GM19240 (cell line): ENCODE measurements around the gene NUDT22.

Source experiments
- DNase-seq: peaks from one replicate; pipeline ENCODE4 v3.0.0; 2011; ENCODE audit warnings: low spot score; ENCODE audit not compliant: insufficient read length

The NUDT22 gene

DNA sequence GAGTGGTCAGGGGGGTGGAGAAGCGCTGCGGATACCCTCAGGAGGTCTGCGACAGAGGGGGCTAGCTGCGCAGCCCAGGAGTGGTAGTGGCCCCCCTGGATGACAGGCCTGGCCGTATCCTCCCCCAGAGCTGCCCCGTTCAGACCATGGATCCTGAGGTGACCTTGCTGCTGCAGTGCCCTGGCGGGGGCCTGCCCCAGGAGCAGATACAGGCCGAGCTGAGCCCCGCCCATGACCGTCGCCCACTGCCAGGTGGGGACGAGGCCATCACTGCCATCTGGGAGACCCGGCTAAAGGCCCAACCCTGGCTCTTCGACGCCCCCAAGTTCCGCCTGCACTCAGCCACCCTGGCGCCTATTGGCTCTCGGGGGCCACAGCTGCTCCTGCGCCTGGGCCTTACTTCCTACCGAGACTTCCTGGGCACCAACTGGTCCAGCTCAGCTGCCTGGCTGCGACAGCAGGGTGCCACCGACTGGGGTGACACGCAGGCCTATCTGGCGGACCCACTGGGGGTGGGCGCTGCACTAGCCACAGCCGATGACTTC is 505 bp downstream of the NUDT22 start:
- DNase-seq, result no peak

DNA sequence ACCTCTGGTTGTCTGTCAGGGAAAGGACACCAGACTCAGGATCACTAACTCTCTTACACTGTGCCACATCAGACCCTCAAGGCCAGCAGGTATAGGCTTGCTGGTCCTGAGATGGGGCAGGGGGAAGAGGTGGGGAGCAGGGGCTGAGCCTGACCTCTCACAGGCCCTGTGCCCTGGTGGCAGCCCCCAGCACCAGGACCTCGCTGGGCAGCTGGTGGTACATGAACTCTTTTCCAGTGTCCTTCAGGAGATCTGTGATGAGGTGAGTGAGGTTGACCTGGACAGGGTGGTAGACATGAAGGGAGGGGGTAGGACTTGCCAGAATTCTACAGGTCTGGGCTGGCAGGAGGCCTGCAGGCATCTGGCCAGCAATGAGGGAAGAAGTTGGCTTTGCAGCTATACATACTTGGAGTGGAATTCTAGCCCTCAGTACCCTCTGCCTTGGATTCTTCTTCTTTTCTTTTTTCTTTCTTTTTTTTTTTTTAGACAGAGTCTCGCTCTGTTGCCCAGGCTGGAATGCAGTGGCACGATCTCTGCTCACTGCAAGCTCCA is 1.4 kb downstream of the NUDT22 start:
- DNase-seq, result no peak

DNA sequence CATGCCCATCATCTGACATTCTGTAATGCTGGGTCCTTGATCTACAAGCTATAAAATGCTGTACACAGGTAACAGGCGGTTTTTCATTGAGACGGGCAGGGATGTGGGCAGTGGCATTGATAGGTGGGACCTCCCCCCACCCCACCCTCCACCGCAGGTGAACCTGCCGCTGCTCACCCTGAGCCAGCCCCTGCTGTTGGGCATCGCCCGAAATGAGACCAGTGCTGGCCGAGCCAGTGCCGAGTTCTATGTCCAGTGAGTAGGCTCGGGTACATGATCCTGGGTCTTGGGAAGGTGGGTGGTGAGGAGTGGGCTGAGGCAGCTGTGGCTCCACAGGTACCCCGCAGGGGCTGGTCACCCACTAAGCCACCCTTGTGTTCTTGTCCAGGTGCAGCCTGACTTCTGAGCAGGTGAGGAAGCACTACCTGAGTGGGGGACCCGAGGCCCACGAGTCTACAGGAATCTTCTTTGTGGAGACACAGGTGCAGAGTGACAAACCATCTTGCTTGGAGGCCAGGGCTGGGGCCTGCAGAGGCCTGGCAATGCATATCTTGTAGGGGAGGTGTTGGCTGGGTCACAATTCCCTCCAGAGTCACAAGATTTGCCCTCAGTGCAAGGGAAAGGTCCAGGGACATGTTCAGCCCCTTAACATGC is 3.1 kb downstream of the NUDT22 start:
- no peak for DNase-seq

DNA sequence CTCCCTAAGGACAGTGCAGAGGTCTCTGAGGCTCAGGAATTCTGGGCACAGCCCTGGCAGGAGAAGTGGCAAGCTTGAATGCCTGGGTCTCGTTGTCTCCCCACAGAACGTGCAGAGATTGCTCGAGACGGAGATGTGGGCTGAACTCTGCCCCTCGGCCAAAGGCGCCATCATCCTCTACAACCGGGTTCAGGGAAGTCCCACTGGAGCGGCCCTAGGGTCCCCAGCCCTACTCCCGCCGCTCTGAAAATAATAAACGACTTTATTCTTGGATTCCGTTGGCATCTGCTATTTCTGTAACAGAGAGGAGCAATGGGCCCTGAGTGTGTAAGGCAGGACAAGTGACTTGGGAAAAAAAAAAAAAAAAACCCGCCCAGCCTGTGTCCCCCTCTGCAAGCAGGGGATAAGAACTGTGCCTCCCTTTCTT is 3.7 kb downstream of the NUDT22 start:
- DNase-seq, result no peak

DNA sequence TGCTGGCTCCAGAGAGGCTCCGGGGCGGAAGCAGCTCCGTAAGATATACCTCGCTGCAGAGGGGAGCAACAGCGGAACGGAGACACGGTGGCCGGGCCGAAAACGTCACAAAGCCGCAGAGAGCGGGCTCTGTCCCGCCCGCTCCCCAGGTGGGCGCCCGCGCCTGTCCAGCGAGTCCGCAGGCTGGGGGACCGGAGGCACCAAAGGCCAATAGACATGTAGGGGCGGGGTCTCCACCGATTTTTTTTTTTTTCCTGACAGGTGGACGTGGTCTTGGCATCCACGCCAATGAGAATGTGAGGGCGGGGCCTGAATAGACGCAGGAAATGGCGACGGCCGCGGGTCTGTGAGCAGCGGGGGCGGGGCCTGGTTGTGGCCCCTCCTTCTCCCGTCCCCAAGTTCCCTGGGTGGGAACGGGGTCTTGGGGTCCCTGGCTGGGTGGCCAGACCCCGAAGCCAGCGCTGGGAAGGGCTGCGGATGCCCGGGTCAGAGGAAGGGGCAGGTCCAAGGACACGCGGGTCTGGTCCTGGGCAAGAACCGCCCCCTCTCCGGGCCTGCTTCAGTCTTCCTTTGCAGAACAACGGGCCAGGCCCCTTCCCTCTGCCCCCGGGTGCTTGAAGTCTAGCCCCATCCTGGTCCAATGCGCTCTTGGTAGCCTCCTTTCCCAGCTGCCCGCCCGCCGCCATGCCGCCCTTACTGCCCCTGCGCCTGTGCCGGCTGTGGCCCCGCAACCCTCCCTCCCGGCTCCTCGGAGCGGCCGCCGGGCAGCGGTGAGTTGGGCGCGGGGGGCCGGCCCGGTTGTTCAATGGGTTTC is 4.3 kb downstream of the NUDT22 start, which contains the start of gene DNAJC4:
Gene DNAJC4, plus strand, starts transcription at position 378 of the 814 bp plus-strand sequence. Its CDS starts 307 bp downstream, at position 685.
- peak; percentile 93 for DNase-seq

DNA sequence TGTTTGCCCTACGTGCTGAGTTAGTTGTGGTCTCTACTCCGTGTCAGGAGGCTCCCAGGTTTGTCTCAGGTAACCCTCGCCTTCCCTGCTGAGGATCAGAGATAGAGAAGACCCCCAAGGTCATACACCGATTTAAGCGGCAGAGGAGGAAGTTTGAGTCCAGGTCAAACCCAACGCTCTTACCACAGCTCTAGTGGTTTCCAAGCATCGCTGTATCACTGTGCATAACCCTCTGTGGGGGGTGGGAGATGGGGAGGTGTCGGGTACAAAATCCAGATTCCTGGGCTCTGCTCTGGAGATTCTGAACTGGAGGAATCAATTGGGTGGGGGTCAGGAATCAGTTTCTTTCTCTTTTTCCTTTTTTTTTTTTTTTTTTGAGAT is 4.9 kb downstream of the NUDT22 start:
- DNase-seq, result no peak

DNA sequence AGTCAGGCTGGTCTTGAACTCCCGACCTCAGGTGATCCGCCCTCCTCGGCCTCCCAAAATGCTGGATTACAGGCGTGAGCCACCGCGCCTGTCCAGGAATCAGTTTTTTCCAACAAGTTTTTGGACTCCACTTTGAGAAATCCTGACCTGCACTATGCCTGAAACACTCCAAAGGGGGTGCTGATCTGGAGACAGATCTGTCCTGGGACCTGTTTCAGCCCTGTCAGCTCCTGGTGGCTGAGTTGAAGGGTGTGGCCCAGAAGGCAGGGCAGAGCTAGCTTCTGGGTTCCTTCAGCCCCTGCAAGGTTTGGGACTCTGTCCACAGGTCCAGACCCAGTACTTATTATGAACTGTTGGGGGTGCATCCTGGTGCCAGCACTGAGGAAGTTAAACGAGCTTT is 5.5 kb downstream of the NUDT22 start:
- no peak for DNase-seq

DNA sequence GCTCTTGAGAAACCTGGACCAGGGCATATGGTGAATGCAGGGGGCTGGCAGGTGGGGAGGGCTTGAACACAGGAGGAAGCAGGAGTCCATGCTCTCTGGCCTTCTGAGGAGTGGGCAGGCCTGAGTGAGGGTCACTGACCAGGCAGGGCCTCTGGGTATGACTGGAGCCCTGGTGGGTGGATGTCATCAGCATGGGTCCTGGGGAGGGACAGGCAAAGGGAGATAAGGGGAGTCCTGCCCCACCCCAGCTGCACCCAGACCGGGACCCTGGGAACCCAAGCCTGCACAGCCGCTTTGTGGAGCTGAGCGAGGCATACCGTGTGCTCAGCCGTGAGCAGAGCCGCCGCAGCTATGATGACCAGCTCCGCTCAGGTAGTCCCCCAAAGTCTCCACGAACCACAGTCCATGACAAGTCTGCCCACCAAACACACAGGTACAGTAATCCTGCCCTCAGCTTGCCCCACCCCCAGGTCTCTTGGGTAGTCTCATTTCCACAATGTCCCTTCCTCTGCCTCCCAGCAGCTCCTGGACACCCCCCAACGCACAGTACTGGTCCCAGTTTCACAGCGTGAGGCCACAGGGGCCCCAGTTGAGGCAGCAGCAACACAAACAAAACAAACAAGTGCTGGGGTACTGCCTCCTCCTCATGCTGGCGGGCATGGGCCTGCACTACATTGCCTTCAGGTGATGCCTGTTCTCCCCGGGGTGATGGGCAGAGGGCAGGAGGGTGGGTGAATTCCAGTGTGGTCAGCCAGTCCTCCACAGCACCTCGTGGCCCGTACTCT is 6.3 kb downstream of the NUDT22 start:
- no peak for DNase-seq

DNA sequence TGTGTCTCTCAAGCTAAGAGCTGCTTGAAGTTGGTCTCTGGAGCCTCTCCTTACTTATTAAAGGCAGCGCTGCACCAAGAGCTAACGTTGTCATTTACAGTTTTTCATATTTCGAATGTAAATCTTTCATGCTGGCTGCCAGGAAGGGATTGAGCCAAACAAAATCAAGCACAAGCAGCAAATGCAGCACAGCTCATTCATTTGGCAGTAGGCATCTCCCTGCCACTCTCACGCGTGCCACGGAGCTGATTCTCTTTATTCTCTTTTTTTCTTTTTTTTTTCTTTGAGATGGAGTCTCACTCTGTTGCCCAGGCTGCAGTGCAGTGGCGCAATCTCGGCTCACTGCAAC is 6.9 kb downstream of the NUDT22 start:
- DNase-seq, result no peak

DNA sequence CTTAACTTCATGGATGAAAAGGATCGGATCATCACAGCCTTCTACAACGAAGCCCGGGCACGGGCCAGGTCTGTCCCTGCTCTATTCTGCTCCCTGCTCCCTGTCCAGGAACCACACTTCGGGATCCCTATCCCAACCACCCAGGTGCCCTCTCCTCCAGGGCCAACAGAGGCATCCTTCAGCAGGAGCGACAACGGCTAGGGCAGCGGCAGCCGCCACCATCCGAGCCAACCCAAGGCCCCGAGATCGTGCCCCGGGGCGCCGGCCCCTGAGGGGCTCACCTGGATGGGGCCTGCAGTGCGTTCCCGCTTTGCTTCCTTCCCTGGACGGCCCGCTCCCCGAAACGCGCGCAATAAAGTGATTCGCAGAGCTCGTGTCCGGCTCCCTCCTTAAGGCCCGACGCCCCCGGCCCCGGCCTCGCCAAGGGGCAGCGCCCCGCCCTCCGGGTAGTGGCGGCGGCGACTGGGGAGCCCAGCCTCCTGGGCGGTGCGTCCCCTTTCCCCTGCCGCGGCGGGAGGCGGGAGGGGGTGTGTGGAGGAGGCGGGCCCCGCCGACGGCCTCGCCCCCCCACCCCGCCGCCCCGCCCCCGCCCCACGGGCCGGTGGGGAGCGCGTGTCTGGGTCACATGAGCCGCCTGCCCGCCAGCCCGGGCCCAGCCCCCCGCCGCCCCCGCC is 8.0 kb downstream of the NUDT22 start, which contains the start of gene VEGFB:
Gene VEGFB, plus strand, starts transcription at position 672 of the 674 bp plus-strand sequence. CDS start 250 bp downstream, outside the sequence.
- DNase-seq, result no peak

DNA sequence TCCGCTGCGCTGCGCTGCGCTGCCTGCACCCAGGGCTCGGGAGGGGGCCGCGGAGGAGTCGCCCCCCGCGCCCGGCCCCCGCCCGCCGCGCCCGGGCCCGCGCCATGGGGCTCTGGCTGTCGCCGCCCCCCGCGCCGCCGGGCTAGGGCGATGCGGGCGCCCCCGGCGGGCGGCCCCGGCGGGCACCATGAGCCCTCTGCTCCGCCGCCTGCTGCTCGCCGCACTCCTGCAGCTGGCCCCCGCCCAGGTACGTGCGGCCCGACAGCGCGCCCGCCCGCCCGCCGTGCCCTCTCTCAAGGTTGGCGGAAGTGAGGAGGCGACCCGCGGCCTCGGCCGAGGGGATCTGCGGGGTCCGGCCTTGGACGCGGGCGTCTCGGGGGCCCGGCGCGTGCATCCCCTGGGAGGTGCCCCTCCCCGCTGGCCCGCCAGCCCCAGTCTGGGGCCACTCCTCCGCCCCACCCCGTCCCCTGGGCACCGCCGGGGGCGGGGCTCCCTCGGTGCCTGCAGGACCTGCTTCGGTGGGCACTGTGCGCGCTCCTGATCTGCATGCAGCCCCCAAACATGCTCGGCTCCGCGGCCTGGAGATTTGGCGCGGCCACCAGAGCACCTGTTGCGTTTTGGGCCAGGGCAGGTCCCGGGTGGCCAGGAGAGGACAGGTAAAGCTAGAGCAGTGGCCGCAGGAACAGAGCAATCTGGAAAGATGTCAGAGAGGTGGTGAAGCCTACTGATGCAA is 8.7 kb downstream of the NUDT22 start:
- DNase-seq, result no peak

DNA sequence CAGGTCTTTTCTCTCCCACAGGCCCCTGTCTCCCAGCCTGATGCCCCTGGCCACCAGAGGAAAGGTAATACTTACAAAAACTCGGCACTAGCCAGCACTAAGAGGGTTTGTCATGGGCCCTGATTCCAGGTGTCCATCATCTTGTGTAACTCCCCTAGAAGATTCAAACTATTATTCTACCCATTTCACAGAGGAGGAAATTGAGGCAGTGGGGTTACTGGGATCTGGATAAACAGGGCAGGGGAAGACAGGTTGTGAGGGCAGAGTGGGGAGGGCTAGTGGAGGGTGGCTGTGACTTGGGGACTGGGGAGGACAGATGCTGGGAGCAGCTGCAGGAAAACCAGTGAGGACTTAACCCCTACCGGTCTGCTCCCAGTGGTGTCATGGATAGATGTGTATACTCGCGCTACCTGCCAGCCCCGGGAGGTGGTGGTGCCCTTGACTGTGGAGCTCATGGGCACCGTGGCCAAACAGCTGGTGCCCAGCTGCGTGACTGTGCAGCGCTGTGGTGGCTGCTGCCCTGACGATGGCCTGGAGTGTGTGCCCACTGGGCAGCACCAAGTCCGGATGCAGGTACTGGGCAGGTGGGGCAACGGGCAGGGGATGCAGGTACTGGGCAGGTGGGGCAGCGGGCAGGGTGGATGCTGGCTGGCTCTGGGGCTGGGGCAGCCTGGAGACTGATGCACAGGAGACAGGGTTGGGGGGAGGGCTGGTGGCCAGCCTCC is 9.5 kb downstream of the NUDT22 start:
- no peak for DNase-seq

DNA sequence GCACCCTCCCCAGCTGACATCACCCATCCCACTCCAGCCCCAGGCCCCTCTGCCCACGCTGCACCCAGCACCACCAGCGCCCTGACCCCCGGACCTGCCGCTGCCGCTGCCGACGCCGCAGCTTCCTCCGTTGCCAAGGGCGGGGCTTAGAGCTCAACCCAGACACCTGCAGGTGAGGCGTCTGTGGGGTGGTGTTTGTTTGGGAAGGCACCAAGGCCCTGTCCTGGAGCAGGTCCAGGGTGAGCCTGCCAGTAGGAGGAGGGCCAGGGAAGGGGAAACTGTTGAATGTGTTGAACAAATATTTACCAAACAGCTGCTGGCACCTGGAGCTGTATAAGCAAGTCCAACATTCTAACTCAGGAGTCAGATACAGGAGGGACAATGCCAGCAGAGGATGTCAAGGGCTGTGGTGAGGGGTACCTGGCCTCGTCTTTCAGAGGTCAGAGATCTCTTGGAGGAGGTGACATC is 11.4 kb downstream of the NUDT22 start:
- DNase-seq, result no peak

DNA sequence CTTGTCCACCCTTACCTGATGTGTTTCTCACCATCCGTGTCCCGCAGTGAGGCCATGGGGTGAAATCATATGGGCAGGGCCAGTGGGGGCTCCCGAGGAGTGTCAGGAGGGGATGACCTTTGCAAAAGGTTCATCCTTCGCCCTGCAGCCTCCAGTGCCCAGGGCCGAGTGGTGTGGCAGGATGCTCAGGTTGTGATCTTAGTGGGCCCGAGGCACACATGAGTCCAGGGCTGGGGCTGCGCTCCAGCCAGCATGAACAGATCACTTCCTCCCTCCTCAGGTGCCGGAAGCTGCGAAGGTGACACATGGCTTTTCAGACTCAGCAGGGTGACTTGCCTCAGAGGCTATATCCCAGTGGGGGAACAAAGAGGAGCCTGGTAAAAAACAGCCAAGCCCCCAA is 12.0 kb downstream of the NUDT22 start:
- no peak for DNase-seq

DNA sequence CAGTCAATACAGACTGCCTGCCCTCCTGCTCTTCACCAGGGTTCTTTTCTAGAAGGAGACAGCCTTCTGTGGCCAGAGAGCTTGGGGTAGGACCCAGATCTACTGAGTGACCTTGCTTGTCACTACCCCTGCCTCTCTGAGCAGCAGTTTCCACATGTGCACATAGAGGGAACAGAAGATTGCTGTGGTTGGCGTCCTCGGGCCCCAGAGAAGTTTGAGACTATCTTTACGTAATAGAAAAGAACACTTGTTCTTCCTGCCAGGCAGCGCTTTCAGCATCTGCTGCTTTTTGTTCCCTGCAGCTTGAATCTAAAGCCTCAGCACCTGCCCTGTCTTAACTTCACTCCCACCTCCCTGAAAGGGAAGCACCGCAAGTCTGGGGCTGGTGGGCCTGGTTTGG is 12.9 kb downstream of the NUDT22 start:
- DNase-seq, result no peak

DNA sequence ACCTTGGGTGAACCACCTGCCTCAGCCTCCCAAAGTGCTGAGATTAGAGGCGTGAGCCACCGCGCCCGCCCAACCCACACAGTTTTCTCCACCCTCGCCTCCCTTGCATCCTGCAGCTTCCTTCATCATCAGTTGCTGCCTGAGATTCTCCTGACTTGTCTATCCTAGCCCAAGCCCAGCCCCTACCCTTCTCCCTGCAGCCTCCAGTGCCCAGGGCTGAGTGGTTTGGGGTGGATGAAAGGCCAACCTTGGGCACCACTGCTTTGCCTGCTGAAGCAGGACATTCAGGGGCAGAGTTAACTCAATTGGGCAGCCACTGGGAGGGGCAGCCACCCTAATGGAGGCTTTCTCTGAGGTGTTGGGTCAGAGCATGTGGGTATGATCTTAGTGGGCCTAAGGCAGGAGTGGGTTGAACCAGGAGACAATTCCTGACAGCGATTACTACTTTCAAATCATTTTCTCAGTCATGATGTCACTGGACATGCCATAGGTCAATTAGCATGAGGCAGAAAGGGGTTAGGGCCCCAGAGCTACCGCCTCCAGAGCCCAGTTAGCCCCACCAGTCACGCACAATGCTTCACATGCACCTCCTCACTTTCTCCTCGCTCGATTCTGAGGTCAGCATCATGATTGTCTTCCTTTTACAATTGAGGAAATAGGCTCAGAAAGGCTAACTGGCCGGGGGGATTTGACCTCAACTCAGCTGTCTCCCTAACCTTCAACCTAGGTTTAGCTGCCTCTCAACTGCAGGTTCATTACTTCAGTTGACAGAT is 13.8 kb downstream of the NUDT22 start:
- no peak for DNase-seq

DNA sequence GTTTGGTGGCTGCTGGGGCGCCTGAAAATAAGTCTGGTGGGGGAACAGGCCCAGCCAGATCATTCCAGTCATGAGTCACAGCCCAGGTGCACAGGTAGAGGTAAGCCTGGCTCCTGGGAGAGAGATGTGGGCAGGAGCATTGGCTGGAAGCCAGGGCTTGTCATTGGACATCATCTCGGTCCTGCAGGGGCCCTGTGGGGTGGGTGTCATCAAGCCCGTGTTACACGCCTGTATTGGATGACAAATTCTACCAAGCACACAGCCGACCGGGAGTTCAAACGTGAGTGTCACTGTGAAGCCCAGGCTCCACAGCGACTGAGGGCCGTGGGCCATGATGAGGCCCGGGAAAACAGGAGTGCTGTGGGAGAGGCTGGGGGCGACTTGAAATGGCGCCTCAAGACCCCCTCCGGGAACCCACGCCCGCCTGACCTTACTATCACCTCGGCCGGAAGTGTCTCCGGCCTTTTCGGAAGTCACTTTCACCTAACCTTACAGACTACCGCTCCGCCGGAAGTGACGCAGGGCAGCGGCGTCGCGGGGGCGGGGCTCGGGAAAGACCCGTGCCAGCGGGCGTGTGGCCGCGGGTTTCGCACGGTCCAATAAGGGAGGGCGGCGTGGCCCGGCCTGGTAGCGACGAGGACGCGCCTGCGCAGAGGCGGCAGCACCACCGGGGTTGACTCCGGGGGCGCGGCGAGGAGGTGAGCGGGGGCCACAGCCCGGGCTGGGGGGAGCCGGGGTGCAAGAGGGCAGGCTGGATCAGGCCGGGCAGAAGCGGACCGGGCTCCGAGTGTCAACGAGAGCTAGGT is 14.6 kb downstream of the NUDT22 start, which contains the start of gene FKBP2:
Gene FKBP2, plus strand, starts transcription at position 661 of the 806 bp plus-strand sequence. CDS start 1,293 bp downstream, outside the sequence.
- DNase-seq, result peak; percentile 94

DNA sequence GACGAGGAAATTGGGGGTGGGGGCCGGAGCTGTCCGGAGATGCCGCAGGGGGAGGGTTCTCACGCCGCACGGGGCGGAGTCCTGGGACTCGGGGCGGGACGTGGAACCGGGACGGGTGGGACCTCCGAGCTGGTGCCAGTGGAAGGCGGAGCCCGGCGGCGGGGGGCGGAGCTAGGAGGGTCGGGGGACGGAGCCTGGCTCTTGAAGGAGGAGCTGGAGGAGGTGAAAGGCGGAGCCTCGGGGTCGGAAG is 15.1 kb downstream of the NUDT22 start:
- DNase-seq, result no peak
